Measurements from ENCODE around the gene CDKAL1.

DNA sequence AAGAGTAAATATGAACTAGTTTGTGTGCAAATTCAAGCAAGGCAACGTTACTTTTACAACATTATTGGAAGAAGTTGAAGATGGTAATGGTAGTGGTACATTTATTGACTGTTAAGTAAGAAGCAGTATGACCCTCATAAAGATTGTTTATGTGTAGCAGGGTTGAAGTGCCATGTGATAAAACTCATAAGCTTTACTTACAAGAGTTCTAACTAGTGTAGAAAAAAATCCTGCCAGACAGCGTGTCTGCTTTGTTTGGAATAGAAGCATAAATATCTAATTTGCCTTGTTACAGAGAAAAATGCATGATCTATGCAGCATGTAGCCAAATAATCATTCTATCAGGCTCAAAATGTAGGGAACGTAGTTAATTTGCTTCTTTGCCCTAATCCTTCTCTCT is 608.5 kb downstream of the CDKAL1 start:
- TF ChIP-seq GATA3 (IDR thresholded peaks at IDR 0.05; ENCODE audit: low read depth, low read length) (no peak), GATA2 (IDR thresholded peaks at IDR 0.05; ENCODE audit: low read depth, low read length) (no peak)

All from SH-SY5Y (cell line).